Transverse colon (tissue), 3 donors: ENCODE results near the gene PLIN3.

Experiments used
- EP300 ChIP-seq: sonication (generic); formaldehyde crosslinking; IDR thresholded peaks from one replicate; pipeline ENCODE4 v1.6.1; 2017; ENCODE audit warnings: antibody characterized with exemption, low read depth
- TF ChIP-seq, protein P1 (sequence below), 5 experiments: fragments of 200-600 bp in 3 of 5; fragments of 450-650 bp in 2 of 5; sonication (generic) in 3 of 5; IDR thresholded peaks; 1 replicate in 2 of 5; 2 replicates in 3 of 5; pipeline ENCODE4 v1.5.1; 2016 to 2017; ENCODE audit warnings: antibody characterized with exemption in 5 of 5, inconsistent platforms in 3 of 5, mild to moderate bottlenecking in 2 of 5, moderate library complexity in 1 of 5

DNA sequence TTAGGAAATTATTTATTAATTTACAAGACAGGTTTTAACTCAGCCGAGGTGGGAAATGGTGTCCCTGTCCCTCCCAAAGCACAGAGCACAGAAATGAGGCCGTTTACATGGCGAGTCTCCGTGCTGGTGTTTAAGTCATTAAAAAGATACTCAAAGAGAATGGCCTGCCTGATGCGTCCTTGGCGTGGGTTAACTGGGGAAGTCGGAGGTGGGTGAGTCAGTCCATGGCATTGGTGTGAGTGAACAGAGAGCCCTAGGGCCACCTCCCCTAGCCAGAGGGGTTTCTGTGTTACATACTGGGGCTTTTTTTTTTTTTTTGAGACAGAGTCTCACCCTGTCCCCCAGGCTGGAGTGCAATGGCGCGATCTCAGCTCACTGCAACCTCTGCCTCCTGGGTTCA lies 72.1 kb downstream of the PLIN3 start:
- TF ChIP-seq, protein P1, sequence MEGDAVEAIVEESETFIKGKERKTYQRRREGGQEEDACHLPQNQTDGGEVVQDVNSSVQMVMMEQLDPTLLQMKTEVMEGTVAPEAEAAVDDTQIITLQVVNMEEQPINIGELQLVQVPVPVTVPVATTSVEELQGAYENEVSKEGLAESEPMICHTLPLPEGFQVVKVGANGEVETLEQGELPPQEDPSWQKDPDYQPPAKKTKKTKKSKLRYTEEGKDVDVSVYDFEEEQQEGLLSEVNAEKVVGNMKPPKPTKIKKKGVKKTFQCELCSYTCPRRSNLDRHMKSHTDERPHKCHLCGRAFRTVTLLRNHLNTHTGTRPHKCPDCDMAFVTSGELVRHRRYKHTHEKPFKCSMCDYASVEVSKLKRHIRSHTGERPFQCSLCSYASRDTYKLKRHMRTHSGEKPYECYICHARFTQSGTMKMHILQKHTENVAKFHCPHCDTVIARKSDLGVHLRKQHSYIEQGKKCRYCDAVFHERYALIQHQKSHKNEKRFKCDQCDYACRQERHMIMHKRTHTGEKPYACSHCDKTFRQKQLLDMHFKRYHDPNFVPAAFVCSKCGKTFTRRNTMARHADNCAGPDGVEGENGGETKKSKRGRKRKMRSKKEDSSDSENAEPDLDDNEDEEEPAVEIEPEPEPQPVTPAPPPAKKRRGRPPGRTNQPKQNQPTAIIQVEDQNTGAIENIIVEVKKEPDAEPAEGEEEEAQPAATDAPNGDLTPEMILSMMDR (IDR thresholded peaks at IDR 0.05): no peak
- TF ChIP-seq EP300: no peak
